MM.1S (cell line): ENCODE data around the gene MASP2.

ENCODE experiments used
- DNase-seq: peaks from one replicate; pipeline ENCODE4 v3.0.0-alpha.2; 2015
- H2AFZ ChIP-seq: fragments of 300-600 bp; sonication (generic); 2 replicates; pipeline ENCODE4 v1.6.0; 2016; ENCODE audit warnings: antibody characterized with exemption, low read length
- H3F3A ChIP-seq: fragments of 300-600 bp; sonication (generic); 2 replicates; pipeline ENCODE4 v1.6.1; 2016; ENCODE audit warnings: mild to moderate bottlenecking, antibody characterized with exemption, low read length, moderate library complexity, mixed read lengths; ENCODE audit not compliant: insufficient read depth
- H3K27ac ChIP-seq: fragments of 300-600 bp; sonication (generic); 2 replicates; pipeline ENCODE4 v1.5.1; 2016; ENCODE audit warnings: mild to moderate bottlenecking, low read length
- H3K27me3 ChIP-seq: fragments of 300-600 bp; sonication (generic); replicated peaks from 2 replicates; pipeline ENCODE4 v1.6.0; 2016; ENCODE audit warnings: low read length; ENCODE audit not compliant: insufficient read depth
- H3K36me3 ChIP-seq: fragments of 300-600 bp; sonication (generic); replicated peaks from 2 replicates; pipeline ENCODE4 v1.6.1; 2016; ENCODE audit warnings: mild to moderate bottlenecking, low read length, mixed read lengths; ENCODE audit not compliant: insufficient read depth
- H3K4me1 ChIP-seq: fragments of 300-600 bp; sonication (generic); 2 replicates; pipeline ENCODE4 v1.6.1; 2016; ENCODE audit warnings: low read length, mixed read lengths
- H3K4me2 ChIP-seq: fragments of 300-600 bp; sonication (generic); 2 replicates; pipeline ENCODE4 v1.6.0; 2016; ENCODE audit warnings: low read depth, low read length
- H3K4me3 ChIP-seq: fragments of 300-600 bp; sonication (generic); 2 replicates; pipeline ENCODE4 v1.5.1; 2016; ENCODE audit warnings: low read length, mixed read lengths
- H3K79me2 ChIP-seq: fragments of 300-600 bp; sonication (generic); 2 replicates; pipeline ENCODE4 v1.6.1; 2016; ENCODE audit warnings: mixed run types, low read length, mixed read lengths
- H3K9ac ChIP-seq: fragments of 300-600 bp; sonication (generic); 2 replicates; pipeline ENCODE4 v1.6.1; 2016; ENCODE audit warnings: low read length, mixed read lengths
- H3K9me2 ChIP-seq: fragments of 300-600 bp; sonication (generic); replicated peaks from 2 replicates; pipeline ENCODE4 v1.6.1; 2016; ENCODE audit warnings: mild to moderate bottlenecking, low read length, mixed read lengths; ENCODE audit not compliant: insufficient read depth
- H3K9me3 ChIP-seq: fragments of 300-600 bp; sonication (generic); replicated peaks from 2 replicates; pipeline ENCODE4 v1.6.1; 2016; ENCODE audit warnings: mild to moderate bottlenecking, low read length, mixed read lengths; ENCODE audit not compliant: insufficient read depth
- H4K20me1 ChIP-seq: fragments of 300-600 bp; sonication (generic); 2 replicates; pipeline ENCODE4 v1.6.1; 2016; ENCODE audit warnings: mild to moderate bottlenecking, low read length, moderate library complexity, mixed read lengths; ENCODE audit not compliant: insufficient read depth
- CTCF ChIP-seq: fragments of 300-600 bp; sonication (generic); IDR thresholded peaks from 2 replicates; pipeline ENCODE4 v1.5.1; 2016; ENCODE audit warnings: antibody characterized with exemption, low read length, mixed read lengths
- EZH2 ChIP-seq: fragments of 300-600 bp; sonication (generic); optimal IDR thresholded peaks from 2 replicates; pipeline ENCODE3; 2017; ENCODE audit warnings: low read depth, mild to moderate bottlenecking, antibody characterized with exemption, low read length, mixed read lengths
- EZH2phosphoT487 ChIP-seq: fragments of 300-600 bp; sonication (generic); IDR thresholded peaks from 2 replicates; pipeline ENCODE4 v1.6.1; 2018; ENCODE audit warnings: antibody characterized with exemption, low read length

Gene MASP2

GRCh38 chr1:11046270-11046566 is 821 bp downstream of the MASP2 start:
- Histone ChIP-seq H3K36me3 (no peaks in the 10 kb centered on the region), H3K27me3 (0 out of 2 replicates have a peak, but pooled peaks cover 8% of the 10 kb centered on the region), H3K4me2 (no peak overlapping the region), H3K79me2 (no peaks in the 10 kb centered on the region), H3K4me1 (no peaks in the 10 kb centered on the region), H4K20me1 (no peaks in the 10 kb centered on the region), H3F3A (no peaks in the 10 kb centered on the region), H3K9me2 (no peaks in the 10 kb centered on the region), H2AFZ (no peak overlapping the region), H3K9me3 (no peaks in the 10 kb centered on the region), H3K9ac (no peak overlapping the region), H3K4me3 (no peak overlapping the region), H3K27ac (no peak overlapping the region)
- DNase-seq: no peak
- TF ChIP-seq CTCF (no peak), EZH2phosphoT487 (no peak), EZH2 (no peak)

- no peak overlapping the region for H3K27ac ChIP-seq
- H2AFZ ChIP-seq: no peak overlapping the region
- 0 out of 2 replicates have a peak, but pooled peaks cover 8% of the 10 kb centered on the region for H3K27me3 ChIP-seq
- no peak overlapping the region for H3K4me2 ChIP-seq
- no peaks in the 10 kb centered on the region for H3K4me1 ChIP-seq
- H3K9ac ChIP-seq: no peak overlapping the region
- no peaks in the 10 kb centered on the region for H4K20me1 ChIP-seq
- H3K9me2 ChIP-seq: no peaks in the 10 kb centered on the region
- H3K79me2 ChIP-seq: no peaks in the 10 kb centered on the region
- DNase-seq: no peak
- H3K9me3 ChIP-seq: no peaks in the 10 kb centered on the region
- H3K4me3 ChIP-seq: no peak overlapping the region
- TF ChIP-seq EZH2phosphoT487 (no peak), EZH2 (no peak), CTCF (no peak)
- no peaks in the 10 kb centered on the region for H3K36me3 ChIP-seq
- H3F3A ChIP-seq: no peaks in the 10 kb centered on the region
Measured at GRCh38 chr1:11045428-11046269, 1.4 kb downstream of the MASP2 start.

- Histone ChIP-seq H3K36me3 (no peaks in the 10 kb centered on the region), H3K9me3 (no peaks in the 10 kb centered on the region), H3K9me2 (no peaks in the 10 kb centered on the region), H3K4me2 (no peak overlapping the region), H3K27ac (no peak overlapping the region), H3F3A (no peaks in the 10 kb centered on the region), H4K20me1 (no peaks in the 10 kb centered on the region), H3K9ac (no peak overlapping the region), H3K4me1 (no peaks in the 10 kb centered on the region), H3K79me2 (no peaks in the 10 kb centered on the region), H2AFZ (no peak overlapping the region), H3K27me3 (0 out of 2 replicates have a peak, but pooled peaks cover 8% of the 10 kb centered on the region), H3K4me3 (no peak overlapping the region)
- TF ChIP-seq EZH2: no peak
- no peak for TF ChIP-seq EZH2phosphoT487
- no peak for TF ChIP-seq CTCF
- DNase-seq: no peak
Measured at GRCh38 chr1:11044849-11045427, 2.1 kb downstream of the MASP2 start.
